ENCODE results near the gene SEPHS2. TPM values are rescaled to one million over a fixed set of nuclear protein-coding genes. Genes with fewer than 3 reads are reported as not detected.

Gene SEPHS2
- total RNA-seq (ENCODE audit: low replicate concordance): 58.6 and 84.8 TPM in 2 replicates
- long read RNA-seq, transcript SEPHS2-201 (1 exons, 2,551 nt): major isoform, 19 of 19 reads
- long read RNA-seq, partial matches to known transcripts: 0 of 19 reads
- long read RNA-seq, other reads (novel, unspliced or antisense): 0 of 19 reads

- Mint-ChIP-seq H3K27me3 (no peaks in the 10 kb centered on the region), H3K36me3 (peaks cover 18% of the 10 kb centered on the region), H3K4me1 (ENCODE audit: unreplicated experiment) (peaks cover 24% of the 10 kb centered on the region), H3K27ac (peak within 1 kb of the TSS; percentile 87), H3K9me3 (peaks cover 4% of the 10 kb centered on the region), H3K4me3 (peak within 1 kb of the TSS; percentile 92)
- peak; percentile 50 for TF ChIP-seq CTCF (conservative IDR thresholded peaks at IDR 0.05)
- peak; percentile 94 for DNase-seq (ENCODE audit: extremely low spot score, unreplicated experiment)
These were observed at the start of gene SEPHS2 for GRCh38 chr16:30445408-30446202. Gene SEPHS2 (minus strand): TSS chr16:30445874. CDS start chr16:30445727, 147 bp downstream.

- Mint-ChIP-seq H3K4me3 (no peak overlapping the region), H3K27me3 (peaks cover 3% of the 10 kb centered on the region), H3K36me3 (no peaks in the 10 kb centered on the region), H3K27ac (no peak overlapping the region), H3K9me3 (no peaks in the 10 kb centered on the region), H3K4me1 (ENCODE audit: unreplicated experiment) (peaks cover 6% of the 10 kb centered on the region)
- DNase-seq (ENCODE audit: extremely low spot score, unreplicated experiment): no peak
- no peak for TF ChIP-seq CTCF (conservative IDR thresholded peaks at IDR 0.05)
These were observed 49.0 kb upstream of the SEPHS2 start for GRCh38 chr16:30494709-30495108.

- DNase-seq (ENCODE audit: extremely low spot score, unreplicated experiment): no peak
- Mint-ChIP-seq H3K9me3 (no peaks in the 10 kb centered on the region), H3K4me3 (no peak overlapping the region), H3K27me3 (peaks cover 3% of the 10 kb centered on the region), H3K36me3 (no peaks in the 10 kb centered on the region), H3K4me1 (ENCODE audit: unreplicated experiment) (peaks cover 6% of the 10 kb centered on the region), H3K27ac (no peak overlapping the region)
- no peak for TF ChIP-seq CTCF (conservative IDR thresholded peaks at IDR 0.05)
These were observed 48.3 kb upstream of the SEPHS2 start for GRCh38 chr16:30493941-30494488.

GRCh38 chr16:30491744-30492308 is 46.2 kb upstream of the SEPHS2 start:
- Mint-ChIP-seq H3K27ac (no peak overlapping the region), H3K4me1 (ENCODE audit: unreplicated experiment) (peaks cover 6% of the 10 kb centered on the region), H3K36me3 (no peaks in the 10 kb centered on the region), H3K4me3 (no peak overlapping the region), H3K9me3 (no peaks in the 10 kb centered on the region), H3K27me3 (peaks cover 3% of the 10 kb centered on the region)
- DNase-seq (ENCODE audit: extremely low spot score, unreplicated experiment): no peak
- TF ChIP-seq CTCF (conservative IDR thresholded peaks at IDR 0.05): no peak

GRCh38 chr16:30491229-30491628 is 45.6 kb upstream of the SEPHS2 start:
- no peak for TF ChIP-seq CTCF (conservative IDR thresholded peaks at IDR 0.05)
- no peak for DNase-seq (ENCODE audit: extremely low spot score, unreplicated experiment)
- no peak overlapping the region for H3K4me3 Mint-ChIP-seq
- no peaks in the 10 kb centered on the region for H3K36me3 Mint-ChIP-seq
- peaks cover 6% of the 10 kb centered on the region for H3K4me1 Mint-ChIP-seq (ENCODE audit: unreplicated experiment)
- H3K27ac Mint-ChIP-seq: no peak overlapping the region
- peaks cover 3% of the 10 kb centered on the region for H3K27me3 Mint-ChIP-seq
- H3K9me3 Mint-ChIP-seq: no peaks in the 10 kb centered on the region
